HG03139 (cell line): ENCODE data around the gene PLD6.
"Not testable (repeated sequence)": the region's sequence is repeated elsewhere in the genome, so short reads cannot be mapped to it uniquely, and the experiment has no call there.

ENCODE experiments used
- ATAC-seq: cut with Tn5 transposase; IDR thresholded peaks from one replicate; pipeline ENCODE4 v1.9.1; 2021; ENCODE audit not compliant: unreplicated experiment

The PLD6 gene

DNA sequence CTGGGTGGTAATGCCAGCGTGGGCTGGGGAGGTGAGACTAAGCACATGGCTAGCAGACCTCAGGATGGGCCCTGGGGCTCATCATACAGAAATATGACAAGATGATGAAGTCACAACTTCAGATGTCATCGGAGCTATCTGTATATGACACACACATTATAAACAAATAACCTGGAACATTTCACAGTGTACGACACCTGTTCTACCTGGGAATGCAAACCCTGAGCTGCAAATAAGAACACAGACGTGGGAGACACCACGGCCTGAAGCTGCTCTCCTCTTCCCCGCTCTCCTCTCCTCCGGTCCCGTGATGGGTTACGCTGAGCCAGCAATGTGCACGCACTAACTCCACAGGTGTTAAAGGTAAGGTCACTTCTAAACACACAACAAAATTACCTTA, 4.9 kb downstream of the PLD6 start:
- ATAC-seq: no peak

DNA sequence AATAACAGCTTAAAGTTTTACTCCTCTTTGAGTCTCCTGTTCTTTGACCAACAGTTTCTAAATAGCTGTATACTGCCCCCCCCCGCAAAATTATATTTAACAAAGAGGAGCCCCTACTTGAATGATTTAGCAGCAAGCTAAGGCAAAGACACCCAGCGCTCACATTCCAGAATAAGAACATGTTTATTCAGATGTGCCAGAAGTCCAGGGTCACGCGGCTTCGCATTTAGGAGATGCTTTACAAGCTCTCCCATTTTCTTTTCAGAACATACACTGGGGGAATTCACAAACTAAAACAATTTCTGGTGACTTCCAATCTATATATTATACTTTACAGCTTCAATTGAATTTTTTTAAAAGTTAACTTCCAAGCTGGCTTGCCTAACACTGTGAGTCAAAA, 5.3 kb downstream of the PLD6 start:
- no peak for ATAC-seq

DNA sequence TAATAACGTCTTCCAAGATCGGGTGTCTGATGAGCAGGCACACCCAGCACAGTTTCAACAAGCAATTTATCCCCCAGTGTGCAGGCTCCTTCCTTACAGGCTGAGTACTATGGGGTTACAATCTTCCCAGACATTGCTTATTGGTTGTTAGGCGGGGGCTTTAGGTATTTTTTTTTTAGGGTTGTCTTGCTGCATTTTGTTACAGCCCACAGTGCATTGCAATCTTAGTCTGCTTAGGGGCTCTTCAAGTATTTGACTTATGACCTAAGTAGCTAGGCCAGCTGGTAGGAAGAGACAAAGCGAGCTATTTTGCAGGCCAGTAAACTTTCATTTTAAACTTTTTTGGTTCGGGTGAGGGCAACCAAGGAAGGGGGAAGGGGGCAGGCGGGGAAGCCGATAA, 5.8 kb downstream of the PLD6 start:
- ATAC-seq: no peak

DNA sequence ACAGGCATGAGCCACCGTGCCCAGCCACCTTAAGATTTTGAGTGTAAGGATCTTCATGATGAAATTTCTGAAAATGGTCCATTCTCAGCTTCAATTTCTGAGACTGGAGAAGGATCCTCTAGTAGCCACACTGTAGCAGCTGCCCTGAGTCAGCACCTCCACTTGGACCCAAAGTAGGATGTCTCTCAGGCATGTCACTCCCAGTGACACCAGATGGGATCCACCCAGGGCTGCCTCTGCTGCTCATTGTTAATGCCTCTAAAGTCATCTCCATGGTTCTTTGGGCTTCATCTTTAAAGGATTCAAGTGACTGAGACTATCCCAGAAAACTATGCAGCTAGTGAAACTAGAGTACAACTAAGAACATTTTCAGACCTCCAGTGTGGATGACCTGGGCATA, 7.9 kb downstream of the PLD6 start:
- no peak for ATAC-seq

DNA sequence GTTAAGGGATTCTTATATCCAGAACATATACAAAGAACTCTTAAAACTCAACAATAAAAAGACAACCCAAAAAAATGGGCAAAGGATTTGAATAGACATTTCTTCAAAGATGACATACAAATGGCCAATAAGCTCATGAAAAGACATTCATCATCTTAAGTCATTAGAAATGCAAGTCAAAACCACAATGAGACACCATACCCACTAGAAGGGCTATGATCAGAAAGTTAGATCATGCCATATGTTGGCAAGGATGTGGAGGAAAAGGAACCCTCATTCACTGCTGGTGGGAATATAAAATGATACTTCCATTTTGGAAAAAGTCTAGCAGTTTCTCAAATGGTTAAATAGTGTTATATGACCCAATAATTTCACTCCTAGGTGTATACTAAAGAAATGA, 9.4 kb downstream of the PLD6 start:
- ATAC-seq: no peak

DNA sequence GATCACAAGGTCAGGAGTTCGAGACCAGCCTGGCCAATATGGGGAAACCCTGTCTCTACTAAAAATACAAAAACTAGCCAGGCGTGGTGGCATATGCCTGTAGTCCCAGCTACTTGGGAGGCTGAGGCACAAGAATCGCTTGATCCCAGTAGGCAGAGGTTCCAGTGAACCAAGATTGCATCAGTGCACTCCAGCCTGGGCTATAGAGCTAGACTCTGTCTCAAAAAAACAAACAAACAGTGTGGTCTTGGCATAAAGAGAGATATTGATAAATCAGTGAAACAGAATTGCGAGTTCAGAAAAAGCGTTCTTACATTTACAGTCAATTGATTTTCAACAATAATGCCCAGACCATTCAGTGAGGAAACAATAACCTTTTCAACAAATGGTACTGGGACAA, 10.7 kb downstream of the PLD6 start:
- not testable (repeated sequence) for ATAC-seq

DNA sequence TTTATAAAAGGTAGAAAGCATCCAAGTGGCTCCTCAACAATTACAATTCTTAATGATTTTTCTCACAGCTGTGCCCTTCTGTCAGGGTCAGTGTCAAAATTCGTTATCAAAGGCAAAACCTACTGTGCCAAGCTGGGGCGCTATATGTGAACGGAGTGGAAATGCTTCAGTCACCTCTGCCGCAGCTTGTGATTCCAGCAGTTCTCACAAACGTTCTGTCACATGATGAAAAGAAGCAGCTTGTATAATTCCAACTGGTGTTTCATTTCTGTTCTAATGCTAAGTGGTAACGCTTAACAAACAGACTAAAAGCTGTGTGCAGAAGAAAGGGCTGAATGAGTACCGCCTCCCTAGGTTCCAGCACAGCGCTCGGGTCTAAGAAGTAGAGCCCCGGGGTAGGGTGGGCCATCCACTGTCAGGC, 14.2 kb downstream of the PLD6 start:
- no peak for ATAC-seq

DNA sequence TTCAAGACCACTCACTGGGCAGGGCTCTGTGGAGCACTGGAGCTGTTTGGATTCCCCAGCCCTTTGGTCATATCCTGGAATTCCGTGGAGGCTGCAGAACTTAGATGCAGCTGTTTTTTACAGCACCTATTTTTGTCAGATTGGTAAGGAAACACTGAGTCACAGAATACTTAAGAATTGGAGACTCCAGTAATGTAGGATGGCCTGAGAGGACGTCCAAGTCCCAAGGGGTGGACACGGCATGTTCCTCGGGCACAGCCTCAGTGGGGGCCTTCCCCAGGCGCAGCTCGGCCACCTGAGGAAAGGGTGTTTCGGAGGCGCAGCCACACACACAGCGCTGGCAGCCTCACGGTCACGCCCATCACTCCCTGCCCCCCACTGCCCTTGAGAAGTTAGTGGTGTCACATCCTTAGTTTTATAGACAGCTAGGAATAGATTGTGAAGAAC, 14.8 kb downstream of the PLD6 start:
- ATAC-seq: no peak

DNA sequence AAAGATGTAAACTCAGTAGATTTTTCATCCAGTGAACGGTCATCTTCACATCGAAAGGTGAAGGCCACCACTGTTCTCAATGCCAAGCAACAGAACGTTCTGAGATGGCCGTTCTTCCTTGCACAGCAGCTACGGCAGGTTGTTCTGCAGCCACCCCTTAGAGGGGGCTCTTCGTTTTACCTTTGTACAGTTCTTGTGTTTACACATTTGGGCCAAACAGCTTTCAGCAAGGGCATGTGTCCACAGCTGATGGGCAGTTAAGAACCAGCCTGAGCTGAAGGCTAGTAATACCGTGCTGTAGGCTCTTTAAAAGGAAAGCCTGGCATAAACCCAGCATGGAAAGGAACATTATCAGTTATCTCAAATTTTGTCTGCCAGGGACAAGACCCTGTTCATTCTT, 15.9 kb downstream of the PLD6 start:
- no peak for ATAC-seq

DNA sequence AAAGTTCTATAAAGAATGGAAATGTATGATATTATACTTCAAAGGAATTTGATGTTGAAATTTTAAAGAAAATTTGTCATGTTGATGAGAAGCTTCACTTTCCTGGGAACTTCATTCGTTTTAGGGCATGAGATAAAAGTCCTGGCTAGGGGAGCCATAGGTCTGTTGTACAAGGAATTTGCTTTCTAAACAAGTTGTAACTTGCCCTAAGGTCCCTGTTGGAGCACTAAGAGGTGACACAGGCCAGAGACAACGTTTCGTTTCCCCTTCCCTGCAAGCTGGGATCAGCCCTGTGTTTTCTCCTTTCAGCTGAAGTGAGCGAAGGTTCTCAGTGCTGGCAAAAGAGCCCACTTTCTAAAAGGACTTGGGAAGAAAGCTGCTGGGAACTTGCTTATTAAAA, 16.6 kb downstream of the PLD6 start:
- ATAC-seq: no peak

DNA sequence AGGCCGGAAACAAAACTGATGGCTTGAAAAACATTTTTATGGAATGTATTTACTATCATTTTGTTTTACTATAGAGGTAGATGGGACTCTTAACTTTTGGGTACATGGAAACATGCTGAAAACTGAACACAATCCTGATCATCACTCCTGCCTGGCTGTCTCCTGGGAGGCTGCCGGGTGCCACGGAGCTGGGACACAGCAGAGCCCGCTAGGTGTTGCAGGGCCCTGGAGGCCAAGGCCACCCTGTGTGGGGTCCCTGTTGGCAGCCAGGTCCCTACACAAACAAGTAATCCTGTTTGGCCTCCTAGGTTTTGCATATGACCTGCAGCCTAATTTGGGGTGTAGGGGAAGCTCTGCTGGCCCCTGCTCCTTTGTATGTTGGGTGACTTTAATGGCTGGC, 17.5 kb downstream of the PLD6 start:
- ATAC-seq: no peak

DNA sequence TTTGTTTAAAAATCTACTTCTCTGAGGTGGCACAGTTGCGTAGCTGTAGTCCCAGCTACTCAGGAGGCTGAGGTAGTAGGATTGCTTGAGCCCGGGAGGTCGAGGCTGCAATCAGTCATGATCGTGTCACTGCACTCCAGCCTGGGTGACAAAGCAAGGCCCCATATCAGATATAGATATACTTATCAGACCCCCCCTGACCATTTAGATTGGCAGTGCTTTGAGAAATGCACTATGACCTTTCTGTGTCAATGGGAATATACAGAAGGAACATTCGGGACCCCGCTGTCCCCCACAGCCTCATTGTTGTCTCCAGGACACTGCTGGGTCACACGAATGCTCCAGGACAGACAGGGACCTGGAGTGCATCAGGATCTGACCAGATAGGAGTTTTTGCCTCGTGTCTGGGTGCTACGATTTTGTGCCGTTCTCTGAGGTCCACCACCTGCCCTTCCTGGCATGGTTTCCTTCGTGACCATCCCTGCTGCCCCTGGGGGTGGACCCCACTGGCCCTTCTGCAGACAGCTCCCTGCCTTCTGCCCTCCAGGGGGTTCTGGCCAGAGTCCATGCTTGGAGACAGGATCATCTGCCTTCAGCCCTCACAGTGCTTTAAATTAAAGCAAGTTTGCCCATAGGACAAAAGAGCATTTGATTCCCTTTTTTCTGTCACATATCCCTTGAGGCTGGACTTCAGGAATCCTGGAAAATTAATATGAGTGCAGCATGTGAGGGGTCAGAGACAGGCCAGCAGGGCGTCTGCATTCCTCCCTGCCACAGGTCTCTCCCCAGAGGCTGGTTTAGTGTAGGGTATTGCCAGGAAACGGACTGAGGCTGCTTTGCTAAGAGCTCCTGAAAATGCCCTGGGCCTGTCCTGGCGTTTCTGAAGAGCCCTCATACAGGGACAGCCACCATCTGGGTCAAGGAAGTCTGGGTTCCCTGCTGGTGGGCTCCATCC, 19.3 kb downstream of the PLD6 start:
- ATAC-seq: no peak

DNA sequence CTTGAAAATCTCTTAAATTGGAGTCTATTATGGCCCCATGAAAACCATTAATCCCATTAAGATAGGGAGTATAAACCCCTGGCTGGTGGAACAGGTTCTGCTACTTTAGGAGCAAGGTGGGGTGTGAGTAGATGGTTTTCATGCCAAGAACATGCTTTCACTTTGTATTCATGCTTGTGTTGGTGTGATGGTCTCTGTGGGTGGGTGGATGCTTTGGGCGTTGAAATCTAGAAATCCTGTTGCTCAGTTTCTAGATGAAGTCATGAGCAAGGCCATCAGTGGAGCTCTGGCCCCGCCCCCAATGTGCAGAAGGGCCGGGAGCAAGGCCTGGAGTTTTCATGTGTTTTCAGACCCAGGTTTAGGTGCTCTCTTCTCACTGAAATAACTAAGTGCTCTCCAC, 20.1 kb downstream of the PLD6 start:
- ATAC-seq: no peak

DNA sequence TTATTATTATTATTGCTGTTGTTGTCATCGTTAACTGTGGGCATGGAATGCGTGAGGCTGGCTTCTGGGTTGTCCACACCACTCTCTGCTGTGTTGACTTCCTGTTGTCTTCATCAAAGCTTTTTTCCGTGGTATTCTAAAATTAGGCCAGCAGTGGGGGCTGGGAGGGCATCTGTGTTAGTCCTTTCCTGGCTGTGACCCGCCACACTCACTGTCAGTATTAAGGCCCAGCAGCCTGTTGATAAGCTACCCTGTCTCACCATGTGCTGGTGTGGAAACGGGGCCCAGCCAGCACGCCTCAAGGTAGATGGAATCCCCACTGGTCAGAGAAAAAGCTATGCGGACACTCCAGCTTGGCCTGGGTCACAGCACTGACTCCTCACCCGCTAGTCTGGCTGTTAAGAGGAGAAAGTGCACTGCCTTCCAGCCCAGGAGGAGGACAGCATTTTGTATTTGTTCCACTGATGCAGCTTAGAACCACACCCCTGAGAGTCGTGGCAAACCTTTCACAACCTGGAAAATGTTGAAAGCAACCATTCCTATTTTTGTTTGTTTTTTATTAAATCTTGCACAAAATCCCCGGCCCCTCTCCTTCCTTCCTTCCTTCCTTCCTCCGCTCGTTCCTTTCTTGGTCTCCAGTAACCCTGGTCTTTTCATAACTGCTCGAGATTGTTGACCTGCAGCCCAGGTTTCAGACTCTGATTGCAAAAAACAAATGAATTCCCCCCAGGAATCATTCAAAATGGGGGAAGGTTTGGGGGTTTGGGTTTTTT, 21.0 kb downstream of the PLD6 start:
- not testable (repeated sequence) for ATAC-seq

DNA sequence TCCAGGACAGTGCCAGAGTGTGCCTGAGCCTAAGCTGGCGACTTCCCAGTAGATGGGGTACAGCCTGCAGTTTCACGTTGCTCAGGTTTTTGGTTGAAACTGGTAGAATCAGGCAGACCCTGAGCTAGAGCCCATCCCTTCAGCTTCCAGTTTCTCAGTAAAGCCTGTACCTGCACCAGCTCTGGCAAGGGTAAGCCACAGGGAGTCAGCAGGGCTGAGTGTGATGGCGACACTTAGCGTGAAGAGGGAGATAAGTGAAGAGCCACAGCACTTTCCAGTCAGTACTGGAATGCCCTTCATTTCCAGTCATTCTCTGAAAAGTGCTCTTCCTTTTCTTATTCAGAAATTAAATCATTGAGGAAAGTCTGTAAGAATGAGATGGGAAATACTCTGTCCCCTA, 22.4 kb downstream of the PLD6 start:
- ATAC-seq: no peak

DNA sequence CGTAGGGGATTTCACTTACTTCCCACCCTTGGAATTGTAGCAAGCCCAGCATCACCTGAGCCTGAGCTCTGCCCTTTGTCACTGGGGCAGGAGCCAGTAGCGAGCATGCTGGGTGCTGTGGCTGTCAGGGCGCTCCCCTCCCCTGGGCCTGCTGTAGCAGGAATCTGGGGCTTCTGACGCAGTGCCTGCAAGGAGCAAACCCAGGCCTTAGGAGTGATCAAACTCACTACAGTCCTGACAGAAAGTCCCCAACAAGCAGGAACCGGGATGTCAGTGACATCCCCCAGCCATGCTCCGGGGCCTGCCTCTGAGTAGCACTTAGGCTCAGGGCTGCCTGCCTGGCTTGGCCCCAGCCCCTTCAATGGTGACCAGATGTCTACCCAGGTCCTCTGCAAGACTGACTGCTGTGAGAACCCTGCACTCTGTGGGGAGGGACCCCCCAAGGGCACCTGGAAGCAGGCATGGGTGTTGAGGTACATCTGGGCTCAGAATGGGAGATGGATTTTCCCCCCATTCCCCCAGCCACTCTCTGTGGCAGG, 23.5 kb downstream of the PLD6 start:
- no peak for ATAC-seq

DNA sequence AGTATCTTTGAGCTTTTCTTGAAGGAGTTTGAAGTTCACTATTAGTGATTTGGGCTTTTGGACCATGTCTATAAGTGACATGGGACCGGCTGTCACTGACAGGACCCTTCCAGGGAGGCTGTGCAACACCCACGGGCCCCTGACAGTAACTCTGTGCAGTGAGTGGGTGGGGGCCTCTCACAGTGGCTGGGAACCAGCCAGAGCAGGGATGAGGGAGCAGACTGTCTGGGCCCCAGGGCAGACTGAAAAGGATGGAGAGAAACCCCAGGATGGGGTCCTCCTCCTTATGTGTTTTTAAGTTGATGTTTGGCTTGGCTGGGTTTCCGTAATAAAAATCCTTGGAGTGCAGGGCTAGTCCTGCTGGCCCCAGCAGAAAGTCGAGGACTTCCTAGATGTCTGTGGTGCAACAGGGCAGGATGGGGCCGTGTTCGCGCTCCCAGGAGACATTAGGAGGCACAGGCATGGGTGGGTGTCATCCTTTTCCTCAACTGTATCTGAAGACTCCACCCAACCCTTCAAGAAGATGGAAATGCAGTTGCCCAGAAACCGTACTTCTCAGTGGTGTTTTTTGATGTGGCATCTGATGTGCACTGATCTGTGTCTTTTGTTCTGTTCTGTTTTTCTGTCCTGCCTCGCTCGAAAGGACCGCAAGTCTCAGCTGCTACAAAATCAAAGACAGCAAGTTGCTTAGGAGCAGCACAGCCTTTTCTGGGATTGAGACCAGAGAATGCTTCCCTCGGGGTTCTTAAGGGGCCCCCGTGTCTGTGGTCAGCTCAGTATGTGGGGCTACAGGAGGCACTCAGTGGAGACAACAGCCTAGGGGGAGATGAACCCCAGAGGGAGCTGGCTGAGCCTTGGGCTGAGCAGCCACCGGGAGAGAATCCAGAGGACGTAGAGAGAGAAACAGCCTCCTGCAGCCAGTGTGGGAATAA, 24.2 kb downstream of the PLD6 start:
- ATAC-seq: no peak

DNA sequence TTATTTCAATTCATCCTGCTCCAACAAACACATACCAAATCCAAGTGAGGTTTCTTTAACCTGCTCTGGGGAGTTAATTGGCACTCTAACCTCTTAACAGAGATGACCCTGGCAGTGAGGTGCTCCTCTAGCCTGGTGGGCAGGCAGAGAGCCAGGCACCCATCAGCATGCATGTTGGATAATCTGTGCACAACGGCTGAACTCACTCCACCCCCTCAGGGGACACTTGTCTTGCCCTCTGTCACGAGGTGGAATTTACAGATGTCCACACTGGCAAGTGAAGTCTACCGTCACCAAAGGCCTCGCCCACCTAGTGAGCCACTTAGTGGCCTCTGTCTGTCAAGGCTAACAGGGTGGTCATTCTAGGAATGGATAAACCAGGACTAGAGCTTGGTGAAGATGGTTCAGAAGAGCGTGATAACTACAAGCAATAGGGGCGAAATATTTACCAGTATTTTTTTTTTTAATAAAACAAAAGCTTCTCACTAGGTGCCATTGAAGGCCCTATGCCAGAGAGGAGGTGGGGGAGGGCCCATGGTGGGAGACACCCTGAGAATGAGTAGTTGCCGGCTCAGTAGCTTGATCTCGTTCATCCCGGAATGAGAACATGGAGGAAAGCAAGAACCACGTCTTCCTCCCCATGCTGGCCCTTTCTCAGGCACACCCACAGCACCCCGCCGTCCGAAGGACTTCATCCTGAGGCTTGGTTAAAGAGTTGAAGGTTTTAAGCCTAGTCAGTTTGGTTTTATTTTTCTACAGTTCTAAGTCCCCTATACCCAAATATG, 25.2 kb downstream of the PLD6 start:
- ATAC-seq: no peak

DNA sequence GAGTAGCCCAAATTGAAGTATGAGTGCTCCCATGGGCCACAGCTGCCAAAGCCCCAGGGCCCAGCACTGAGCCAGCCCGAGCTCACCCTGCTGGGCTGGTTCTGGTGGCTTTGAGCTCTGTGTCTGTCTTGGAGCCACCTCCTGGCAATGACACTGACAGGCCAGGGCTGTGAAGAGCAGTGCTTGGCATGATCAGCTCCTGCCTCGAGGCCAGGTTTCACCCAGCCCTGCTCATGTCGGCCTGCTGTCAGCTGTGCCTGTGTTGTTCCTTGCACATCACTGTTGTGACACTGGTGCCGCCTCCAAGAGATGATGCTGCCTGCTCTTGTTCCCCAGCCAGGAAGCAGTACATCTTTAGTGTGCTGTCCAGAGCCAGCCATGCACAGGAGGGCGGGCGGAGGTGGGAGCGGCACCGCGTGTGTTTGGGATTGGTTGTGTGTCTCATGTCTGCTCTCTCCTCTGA, 26.0 kb downstream of the PLD6 start:
- no peak for ATAC-seq

DNA sequence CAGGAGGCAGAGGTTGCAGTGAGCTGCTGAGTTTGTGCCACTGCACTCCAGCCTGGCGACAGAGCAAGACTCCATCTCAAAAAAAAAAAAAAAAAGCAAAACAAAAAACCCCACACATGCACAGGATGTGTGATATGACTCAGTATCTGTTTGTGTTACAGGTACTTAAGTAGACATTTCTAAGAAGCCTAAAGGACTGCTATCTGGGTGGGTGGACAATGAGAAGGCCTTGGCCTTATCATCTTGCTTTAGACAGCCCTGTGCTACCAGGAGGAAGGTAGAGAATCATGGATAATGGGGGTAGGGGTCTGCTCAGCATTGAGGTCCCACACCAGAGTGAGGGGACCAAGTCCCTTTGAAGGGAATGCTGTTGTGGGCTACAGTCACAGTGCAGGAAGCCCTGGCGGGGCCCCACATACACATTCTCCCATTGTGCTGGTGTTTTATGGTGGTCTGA, 26.7 kb downstream of the PLD6 start:
- no peak for ATAC-seq
